Prostate gland (tissue), 2 donors: ENCODE results near the gene AOAH.

Source experiments
- CTCF ChIP-seq, 4 experiments: fragments of 200-600 bp in 2 of 4; fragments of 450-650 bp in 2 of 4; sonication (generic) in 2 of 4; IDR thresholded peaks; 1 replicate in 3 of 4; 2 replicates in 1 of 4; pipeline ENCODE4 v1.5.1; 2016 to 2019; ENCODE audit warnings: antibody characterized with exemption in 4 of 4, mild to moderate bottlenecking in 2 of 4, moderate library complexity in 2 of 4
- POLR2A ChIP-seq: fragments of 450-650 bp; IDR thresholded peaks from one replicate; pipeline ENCODE4 v1.6.1; 2016; ENCODE audit warnings: antibody characterized with exemption, mild to moderate bottlenecking
- POLR2AphosphoS5 ChIP-seq: sonication (generic); formaldehyde crosslinking; IDR thresholded peaks from one replicate; pipeline ENCODE4 v1.6.1; 2017; ENCODE audit warnings: antibody characterized with exemption

- TF ChIP-seq POLR2AphosphoS5 (no peak), CTCF (IDR thresholded peaks at IDR 0.05) (no peak), POLR2A (no peak)
These were observed 249.8 kb downstream of the AOAH start for GRCh38 chr7:36474283-36475010.
